Psoas muscle (tissue), 8 donors: ENCODE measurements around the gene DMD. TPM values are rescaled to one million over a fixed set of nuclear protein-coding genes. Genes with fewer than 3 reads are reported as not detected.
"Not testable (repeated sequence)": the region's sequence is repeated elsewhere in the genome, so short reads cannot be mapped to it uniquely, and the experiment has no call there.

Experiments used
- ATAC-seq, 4 donors: fragments of 200-7000 bp; cut with Tn5 transposase; one replicate each; pipeline ENCODE4 v1.9.1; 2020; ENCODE audit warnings: moderate library complexity in 3 of 4, mild to moderate bottlenecking in 2 of 4
- DNase-seq, 2 donors: peaks; one replicate each; pipeline ENCODE4 v3.0.0-alpha.2; 2020
- H3K27ac ChIP-seq: fragments of 200-600 bp; one replicate; pipeline ENCODE4 v1.8.0; 2022
- H3K27me3 ChIP-seq, 3 donors: fragments of 200-600 bp in 1 of 3; one replicate each; pipeline versions ENCODE4 v1.6.1 to v1.8.0; 2013 to 2022; ENCODE audit warnings: low read length in 2 of 3, mild to moderate bottlenecking in 2 of 3, moderate library complexity in 1 of 3; ENCODE audit not compliant: insufficient read depth in 3 of 3
- H3K36me3 ChIP-seq, 2 donors: fragments of 200-600 bp in 1 of 2; one replicate each; pipeline versions ENCODE4 v1.6.1 to v1.8.0; 2013 to 2022; ENCODE audit warnings: low read depth in 1 of 2, mild to moderate bottlenecking in 1 of 2, moderate library complexity in 1 of 2; ENCODE audit not compliant: insufficient read depth in 1 of 2
- H3K4me1 ChIP-seq: fragments of 200-600 bp; one replicate; pipeline ENCODE4 v1.8.0; 2022
- H3K4me3 ChIP-seq: fragments of 200-600 bp; one replicate; pipeline ENCODE4 v1.8.0; 2022; ENCODE audit warnings: mild to moderate bottlenecking
- H3K9me3 ChIP-seq: fragments of 200-600 bp; one replicate; pipeline ENCODE4 v1.8.0; 2022
- WGBS, 3 donors: extraction: QIAGEN DNeasy Blood & Tissue Kit; methylation state at CpG; one replicate each; pipeline versions ENCODE4 v1.1.6 to v1.1.7; 2013; 5-methylcytosine and 5-hydroxymethylcytosine counted together
- intact Hi-C, 2 donors: fragments of 100-400 bp; cut with DNase I; formaldehyde crosslinking; loops; one replicate each; pipeline versions ENCODE4 v1.11.0 to v1.14.2; 2022
- polyA plus RNA-seq, 3 donors: library from polyadenylated mRNA; stranded (reverse); fragments of 200-250 nt; gene quantifications; one replicate each; pipeline ENCODE4 v1.2.3, GENCODE V29; 2013
- total RNA-seq, 4 donors: library from RNA; stranded (reverse); fragmentation: NEBNext Ultra II Directional in 2 of 4; extraction: Animal tissue kit (Norgen Biotek cat#: 25700) in 2 of 4; gene quantifications; one replicate each; pipeline versions ENCODE4 v1.2.1 to v1.2.4, GENCODE V29; 2021 to 2023
- TF ChIP-seq, protein P1 (sequence below): fragments of 200-600 bp; IDR thresholded peaks from one replicate; pipeline ENCODE4 v1.8.0; 2022; ENCODE audit warnings: antibody characterized with exemption
- donor health status: healthy with polysubstance abuse.
- donor health status: DM: no; HTN: no; CAD: no; lungs with moderate emphysema.
- donor health status: Bipolar disorder and iron deficiency.
- donor health status: healthy.
- donor health status: DM: yes; HTN: yes; CAD: no.
- donor health status: DM: no; HTN: no; CAD: no.
- donor health status: DM: no; HTN: no; CAD: no.
- donor health status: DM: yes; HTN: yes; CAD: no.

The DMD gene
- total and polyA plus RNA-seq, 7 donors, result 6.8 to 170 (median 86.5) TPM

DNA sequence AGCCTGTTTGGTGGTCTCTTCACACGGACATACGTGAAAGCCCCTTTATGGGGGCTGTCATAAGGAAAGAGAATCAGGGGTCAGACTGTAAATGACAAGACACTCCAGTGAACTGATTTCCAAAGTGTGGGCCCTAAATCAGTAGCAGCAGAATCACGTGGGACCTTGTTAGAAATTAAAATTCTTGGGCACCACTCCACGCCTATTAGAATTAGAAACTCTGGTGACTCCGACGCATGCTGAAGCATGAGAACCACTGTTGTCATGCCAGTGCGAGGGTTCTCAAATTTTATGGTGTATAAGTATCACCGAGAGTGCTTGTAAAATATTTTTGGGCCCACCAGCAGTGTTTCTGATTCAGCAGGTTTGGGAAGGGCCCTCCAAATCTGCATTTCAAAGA, 672.8 kb downstream of the DMD start:
- Histone ChIP-seq H3K36me3 (no peaks in the 10 kb centered on the region), H3K4me3 (no peak overlapping the region), H3K4me1 (no peaks in the 10 kb centered on the region), H3K27me3 (no peaks in the 10 kb centered on the region), H3K9me3 (no peaks in the 10 kb centered on the region), H3K27ac (peak overlapping the region; percentile 11)
- WGBS, 3 donors, result 40 to 73% (median 57%) methylated on average over 8 of the region's 8 CpGs
- ATAC-seq, result peak in 1 of 4 donors; percentile 46
- DNase-seq, result no peak
- TF ChIP-seq, protein P1, sequence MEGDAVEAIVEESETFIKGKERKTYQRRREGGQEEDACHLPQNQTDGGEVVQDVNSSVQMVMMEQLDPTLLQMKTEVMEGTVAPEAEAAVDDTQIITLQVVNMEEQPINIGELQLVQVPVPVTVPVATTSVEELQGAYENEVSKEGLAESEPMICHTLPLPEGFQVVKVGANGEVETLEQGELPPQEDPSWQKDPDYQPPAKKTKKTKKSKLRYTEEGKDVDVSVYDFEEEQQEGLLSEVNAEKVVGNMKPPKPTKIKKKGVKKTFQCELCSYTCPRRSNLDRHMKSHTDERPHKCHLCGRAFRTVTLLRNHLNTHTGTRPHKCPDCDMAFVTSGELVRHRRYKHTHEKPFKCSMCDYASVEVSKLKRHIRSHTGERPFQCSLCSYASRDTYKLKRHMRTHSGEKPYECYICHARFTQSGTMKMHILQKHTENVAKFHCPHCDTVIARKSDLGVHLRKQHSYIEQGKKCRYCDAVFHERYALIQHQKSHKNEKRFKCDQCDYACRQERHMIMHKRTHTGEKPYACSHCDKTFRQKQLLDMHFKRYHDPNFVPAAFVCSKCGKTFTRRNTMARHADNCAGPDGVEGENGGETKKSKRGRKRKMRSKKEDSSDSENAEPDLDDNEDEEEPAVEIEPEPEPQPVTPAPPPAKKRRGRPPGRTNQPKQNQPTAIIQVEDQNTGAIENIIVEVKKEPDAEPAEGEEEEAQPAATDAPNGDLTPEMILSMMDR, result no peak
- intact Hi-C loops, result no loop called here

DNA sequence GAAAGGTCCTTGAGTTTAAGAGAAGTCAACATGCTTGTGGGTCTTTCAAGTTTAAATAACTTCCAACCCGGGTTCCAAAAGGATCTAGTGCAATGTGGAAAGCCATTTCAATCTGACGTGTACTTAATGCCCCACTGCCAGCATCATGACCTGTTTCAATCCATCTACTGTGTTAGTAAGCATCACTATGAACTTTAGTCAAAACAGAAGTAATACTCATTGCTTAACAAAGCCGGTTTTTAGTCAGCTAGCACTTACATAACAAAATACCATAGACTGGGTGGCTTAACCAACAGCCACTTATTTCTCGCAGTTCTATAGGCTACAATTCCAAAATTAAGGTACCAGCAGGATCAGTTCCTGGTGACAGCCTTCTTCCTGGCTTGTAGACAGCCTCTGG, 677.5 kb downstream of the DMD start:
- intact Hi-C loops, result loop anchor here in 1 of 2 donors (5.0 kb wide), 1 partner anchor 803 kb away; no protein-coding TSS in a partner anchor
- no peaks in the 10 kb centered on the region for H3K4me1 ChIP-seq
- H3K27me3 ChIP-seq, result no peaks in the 10 kb centered on the region
- H3K9me3 ChIP-seq, result no peaks in the 10 kb centered on the region
- 71 to 87% (median 85%) methylated on average over 4 of the region's 4 CpGs for WGBS, 3 donors
- H3K27ac ChIP-seq, result no peak overlapping the region
- DNase-seq (no peak), ATAC-seq (no peak)
- H3K4me3 ChIP-seq, result no peak overlapping the region
- H3K36me3 ChIP-seq, result no peaks in the 10 kb centered on the region
- TF ChIP-seq, protein P1, result no peak

DNA sequence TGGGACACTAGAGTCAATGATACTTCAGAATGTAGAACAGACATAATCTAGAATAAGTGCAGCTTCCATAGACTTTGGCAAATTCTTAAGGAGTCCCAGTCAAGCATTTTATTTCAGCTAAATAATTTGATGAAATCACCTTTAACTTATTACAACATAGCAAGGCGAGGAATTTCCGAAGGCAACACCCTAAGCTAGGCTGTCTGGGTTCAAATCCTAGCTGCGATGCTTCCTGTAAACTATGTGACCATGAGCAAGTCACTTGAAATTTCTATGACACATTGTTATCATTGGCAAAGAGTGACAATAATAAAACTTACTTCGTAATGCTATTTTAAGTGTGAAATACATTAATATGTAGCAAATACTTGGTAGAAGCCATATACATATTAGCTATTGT, 679.1 kb downstream of the DMD start:
- H3K4me3 ChIP-seq, result no peak overlapping the region
- H3K27me3 ChIP-seq, result no peaks in the 10 kb centered on the region
- WGBS, 3 donors, result 68 to 89% (median 87%) methylated on average over 4 of the region's 4 CpGs
- no peaks in the 10 kb centered on the region for H3K4me1 ChIP-seq
- H3K27ac ChIP-seq, result peak overlapping the region; percentile 54
- DNase-seq (no peak), ATAC-seq (peak in 2 of 4 donors; percentile 67 to 71)
- TF ChIP-seq, protein P1, result no peak
- H3K9me3 ChIP-seq, result no peaks in the 10 kb centered on the region
- intact Hi-C loops, result loop anchor here in 1 of 2 donors (5.0 kb wide), 1 partner anchor 805 kb away; no protein-coding TSS in a partner anchor
- H3K36me3 ChIP-seq, result no peaks in the 10 kb centered on the region

DNA sequence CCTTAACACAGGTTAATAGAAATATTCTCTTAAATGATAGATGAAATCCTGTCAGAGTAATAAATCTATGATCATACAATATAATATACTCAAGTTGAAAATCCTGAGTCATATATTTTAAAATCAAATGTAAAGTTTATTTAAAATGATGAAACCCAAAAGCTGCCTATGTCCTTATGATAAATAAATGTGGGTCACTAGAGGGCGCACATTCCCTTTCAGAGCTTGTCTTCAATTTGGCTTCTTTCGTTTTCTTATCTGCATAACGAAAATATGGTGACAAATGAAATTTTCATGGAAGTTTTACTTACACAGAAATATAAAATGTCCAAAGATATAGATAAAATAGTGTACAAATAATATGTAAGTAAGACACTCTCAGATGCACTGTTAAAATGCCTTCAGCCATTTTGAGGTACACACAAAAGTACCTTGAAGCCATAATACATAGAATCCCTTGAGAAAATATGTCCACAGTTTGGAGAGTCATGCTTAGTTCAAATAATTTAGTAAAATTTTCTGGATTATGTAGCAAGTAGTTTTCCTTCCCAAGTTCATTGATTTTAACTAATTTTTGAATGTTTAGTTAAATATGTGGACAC, 680.4 kb downstream of the DMD start:
- WGBS, 3 donors, result 9 to 22% (median 20%) methylated on average over 3 of the region's 3 CpGs
- intact Hi-C loops, result loop anchor here in 1 of 2 donors (5.0 kb wide), 1 partner anchor 806 kb away; no protein-coding TSS in a partner anchor
- DNase-seq (no peak), ATAC-seq (peak in 1 of 4 donors; percentile 35)
- Histone ChIP-seq H3K4me3 (no peak overlapping the region), H3K4me1 (no peaks in the 10 kb centered on the region), H3K36me3 (no peaks in the 10 kb centered on the region), H3K27me3 (no peaks in the 10 kb centered on the region), H3K9me3 (no peaks in the 10 kb centered on the region), H3K27ac (no peak overlapping the region)
- TF ChIP-seq, protein P1, result peak; percentile 62

DNA sequence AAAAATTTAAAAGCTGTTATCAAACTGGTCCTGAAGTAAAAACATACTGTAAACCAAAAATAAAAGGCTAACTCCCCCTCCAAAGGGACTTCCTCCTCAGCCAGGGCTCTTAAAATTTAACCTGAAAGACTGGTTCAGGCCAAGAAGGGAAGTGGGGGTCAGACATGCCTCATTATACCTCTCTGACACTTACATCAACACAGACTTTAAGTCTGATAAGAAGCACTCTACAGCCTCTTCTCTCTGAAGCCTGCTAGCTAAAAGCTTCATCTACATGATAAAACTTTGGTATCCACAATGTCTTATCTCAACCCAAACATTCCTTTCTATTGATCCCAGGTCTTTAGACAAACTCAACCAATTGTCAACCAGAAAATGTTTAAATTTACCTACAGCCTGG, 682.9 kb downstream of the DMD start:
- ATAC-seq, H3K4me3 ChIP-seq, H3K36me3 ChIP-seq, DNase-seq, intact Hi-C loops, H3K27me3 ChIP-seq, H3K4me1 ChIP-seq, H3K9me3 ChIP-seq, H3K27ac ChIP-seq: not testable (repeated sequence)
